NCI-H2171 treated with DMSO at 0.1 percent for 48 hours (cell line): Measurements from ENCODE around the gene INTS1.

ENCODE experiments used
- DNase-seq: peaks from one replicate; lab custom pipeline; 2025; lab: John Stamatoyannopoulos, UW

Gene INTS1

DNA sequence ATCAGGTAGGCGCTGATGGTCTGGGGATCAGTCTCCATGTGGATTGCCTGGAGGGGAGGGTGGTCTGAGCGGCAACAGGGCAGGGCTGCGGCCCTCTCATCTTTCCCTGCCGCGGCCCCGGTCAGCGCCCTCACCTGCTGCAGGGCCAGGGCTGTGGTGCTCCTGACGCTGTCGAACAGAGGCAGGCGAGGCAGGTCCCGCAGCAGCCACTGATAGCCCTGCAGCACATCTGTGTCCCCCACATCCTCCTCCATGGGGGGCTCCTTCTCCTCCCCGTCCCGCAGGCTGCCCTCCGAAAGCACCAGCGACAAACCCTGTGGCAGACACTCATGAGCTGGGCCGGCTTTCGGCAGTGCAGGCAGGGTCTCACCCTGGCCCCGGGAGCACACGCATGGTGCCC, 19.0 kb downstream of the INTS1 start:
- DNase-seq: no peak

DNA sequence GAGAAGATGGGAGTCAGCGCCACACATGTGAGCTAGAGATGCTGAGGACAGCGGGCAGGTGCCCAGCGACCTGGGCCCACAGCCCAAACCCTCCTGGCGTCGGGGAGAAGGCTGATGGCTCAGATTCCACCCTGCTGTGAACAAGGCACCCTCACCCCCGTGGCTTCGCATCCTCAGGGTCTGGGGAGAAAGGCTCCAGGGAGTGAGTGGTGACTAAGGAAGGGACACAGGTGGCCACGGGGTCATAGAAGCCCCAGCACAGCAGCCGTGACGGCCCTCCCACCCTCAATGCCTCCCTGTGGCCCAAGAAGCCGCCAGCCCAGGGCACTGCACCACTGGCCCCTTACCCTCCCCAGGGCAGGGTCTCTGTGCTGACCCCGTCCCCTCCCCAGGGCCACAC, 19.6 kb downstream of the INTS1 start:
- DNase-seq: no peak

DNA sequence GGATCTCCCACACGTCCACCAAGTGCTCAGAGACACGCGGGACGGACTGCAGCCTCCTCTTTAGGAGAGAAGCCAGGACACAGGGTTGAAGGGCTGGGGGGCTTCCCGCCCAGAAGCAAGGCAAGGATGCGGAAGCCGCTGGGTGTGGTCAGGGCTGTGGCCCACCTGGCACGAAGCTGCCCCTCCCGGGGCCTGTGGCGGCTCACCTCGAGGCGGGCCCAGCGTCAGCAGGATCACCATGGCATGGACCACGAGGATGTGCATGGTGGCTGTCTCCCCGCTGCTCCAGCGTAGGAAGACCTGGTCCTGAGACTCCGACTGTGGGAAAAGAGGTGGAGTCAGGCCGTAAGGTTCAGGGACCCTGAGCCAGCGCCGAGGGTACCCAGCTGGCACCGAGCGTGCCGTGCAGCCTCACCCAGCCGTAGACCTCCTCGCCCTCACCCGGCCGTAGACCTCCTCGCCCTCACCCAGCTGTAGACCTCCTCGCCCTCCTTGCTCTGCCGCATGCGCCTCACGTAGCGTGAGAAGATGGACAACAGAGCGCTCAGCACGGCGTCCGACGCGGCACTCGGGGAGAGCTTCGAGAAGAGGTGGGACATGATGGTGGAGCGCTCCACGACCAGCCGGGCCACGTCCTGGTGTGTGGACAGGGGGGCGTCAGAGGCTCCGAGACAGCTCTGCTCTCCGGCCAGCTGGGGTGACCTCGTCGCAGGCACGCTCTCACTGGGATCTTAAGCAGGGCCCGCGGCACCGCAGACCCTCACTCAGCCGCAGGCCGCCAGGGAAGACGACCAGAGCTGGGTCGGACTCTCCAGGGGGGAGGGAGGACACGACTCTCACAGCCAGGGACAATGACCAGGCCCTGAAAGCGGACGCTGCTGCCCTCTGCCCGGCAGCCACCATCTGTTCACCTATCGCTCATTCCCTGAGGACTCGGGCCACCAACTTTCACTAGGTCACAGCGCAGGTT, 20.4 kb downstream of the INTS1 start:
- DNase-seq: no peak

DNA sequence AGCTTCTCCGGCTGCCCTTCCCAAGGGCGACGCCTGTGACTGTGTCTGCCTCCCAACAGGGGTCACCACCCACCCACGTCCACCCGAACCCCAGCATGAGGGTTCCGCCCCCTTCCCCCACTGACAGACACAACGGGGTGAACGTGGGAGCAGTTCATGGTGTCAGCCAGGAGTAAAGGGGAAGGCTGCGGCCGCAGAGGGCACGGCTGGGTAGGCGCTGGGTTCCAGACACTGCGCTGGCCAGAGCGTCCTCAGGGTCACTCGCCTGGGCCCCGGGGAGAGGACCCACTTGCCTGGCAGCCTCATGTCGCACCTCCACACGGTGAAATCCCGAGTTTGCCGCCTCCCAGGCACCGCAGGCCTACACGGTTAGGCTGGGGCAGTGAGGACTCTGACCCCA, 21.1 kb downstream of the INTS1 start:
- DNase-seq: no peak

DNA sequence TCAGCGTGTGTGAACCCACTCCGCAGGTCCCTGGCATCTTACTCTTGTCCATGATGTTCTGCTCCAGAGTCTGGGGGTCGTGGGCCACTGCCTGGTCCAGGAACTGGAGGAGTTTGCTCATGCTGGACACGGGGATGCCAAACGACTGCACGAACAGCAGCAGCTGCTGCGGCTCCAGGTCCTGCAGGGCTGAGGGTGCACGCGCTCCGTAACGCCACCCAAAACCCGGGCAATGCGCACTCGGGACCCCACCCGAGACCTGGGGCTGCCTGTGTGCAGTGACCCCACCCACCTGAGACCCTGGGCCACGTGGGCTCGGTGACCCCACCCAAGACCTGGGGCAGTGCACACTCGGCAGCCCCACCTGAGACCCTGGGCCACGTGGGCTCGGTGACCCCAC, 22.9 kb downstream of the INTS1 start:
- no peak for DNase-seq

DNA sequence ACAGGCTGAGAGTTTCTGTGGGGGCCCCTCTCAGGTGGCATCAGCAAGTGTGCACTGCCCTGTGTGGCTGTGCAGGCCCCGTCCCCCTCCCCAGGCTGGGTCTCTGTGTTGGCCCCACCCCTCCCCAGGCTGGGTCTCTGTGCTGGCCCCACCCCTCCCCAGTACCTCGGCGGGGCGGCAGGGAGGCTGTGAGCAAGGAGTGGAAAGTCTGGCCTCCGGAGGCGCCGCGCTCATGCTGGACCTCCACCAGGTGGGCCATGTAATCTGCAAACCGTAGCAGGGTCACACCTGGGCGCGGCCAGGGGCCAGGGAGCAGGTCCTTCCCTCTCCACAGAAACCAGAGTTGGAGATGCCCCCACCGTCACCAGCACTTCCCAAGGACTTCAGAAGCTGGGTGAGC, 23.5 kb downstream of the INTS1 start:
- no peak for DNase-seq

DNA sequence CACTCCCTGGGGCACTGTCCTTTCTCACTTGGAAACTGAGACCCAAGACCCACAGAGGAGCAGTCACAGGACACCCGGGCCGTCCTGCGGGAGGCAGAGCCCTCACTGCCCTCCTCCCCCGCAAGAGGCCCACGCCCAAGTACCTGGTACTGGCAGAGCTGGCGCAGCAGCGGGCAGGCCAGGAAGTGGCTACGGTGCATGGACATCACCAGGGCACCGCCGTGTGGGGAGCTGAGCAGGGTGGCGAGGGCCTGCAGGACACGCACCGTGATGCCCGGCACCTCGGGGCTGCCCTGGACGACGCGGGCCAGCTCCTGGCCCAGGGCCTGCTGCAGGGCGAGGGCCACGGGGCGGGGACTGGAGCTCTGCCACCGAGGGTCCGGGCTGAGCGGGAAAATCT, 24.9 kb downstream of the INTS1 start:
- no peak for DNase-seq

DNA sequence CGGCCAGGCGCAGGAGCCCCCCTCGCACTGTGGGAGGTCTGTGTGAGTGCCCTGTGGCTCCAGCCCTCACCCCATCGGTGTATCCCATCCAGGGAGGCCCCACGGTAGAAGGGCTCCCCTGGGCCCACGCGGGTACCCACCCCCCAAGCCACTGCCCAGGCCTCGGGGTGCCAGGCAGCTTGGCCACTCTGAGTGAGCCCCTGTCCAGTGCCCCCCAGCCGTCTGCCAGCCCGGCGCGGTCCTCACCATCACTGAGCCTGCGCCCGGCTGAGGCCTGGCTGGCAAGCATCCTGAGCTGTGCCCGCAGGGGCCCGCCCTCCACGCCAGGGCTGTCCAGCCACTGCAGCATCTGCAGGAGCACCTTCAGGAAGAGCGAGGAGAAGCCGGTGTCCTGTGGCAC, 25.7 kb downstream of the INTS1 start:
- no peak for DNase-seq

DNA sequence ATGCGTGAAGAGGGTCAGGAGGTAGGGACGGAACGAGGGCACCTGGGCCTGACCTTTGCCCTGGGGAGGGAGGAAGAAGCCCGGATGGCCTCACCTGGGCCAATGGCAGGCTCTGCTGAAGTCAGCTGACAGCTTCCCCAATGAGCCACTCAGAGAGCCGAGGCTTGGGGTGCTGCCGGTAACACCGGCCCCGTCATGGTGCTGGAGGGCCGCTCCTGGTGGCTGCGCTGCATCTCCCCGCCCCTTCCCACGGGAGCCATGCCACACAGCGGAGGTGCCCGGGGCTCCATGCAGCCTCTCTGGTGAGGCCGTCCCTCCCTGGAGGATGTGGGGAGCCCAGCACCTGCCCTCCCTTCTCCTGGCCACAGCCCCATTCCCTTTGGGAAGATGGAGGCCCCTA, 27.3 kb downstream of the INTS1 start:
- DNase-seq: no peak

DNA sequence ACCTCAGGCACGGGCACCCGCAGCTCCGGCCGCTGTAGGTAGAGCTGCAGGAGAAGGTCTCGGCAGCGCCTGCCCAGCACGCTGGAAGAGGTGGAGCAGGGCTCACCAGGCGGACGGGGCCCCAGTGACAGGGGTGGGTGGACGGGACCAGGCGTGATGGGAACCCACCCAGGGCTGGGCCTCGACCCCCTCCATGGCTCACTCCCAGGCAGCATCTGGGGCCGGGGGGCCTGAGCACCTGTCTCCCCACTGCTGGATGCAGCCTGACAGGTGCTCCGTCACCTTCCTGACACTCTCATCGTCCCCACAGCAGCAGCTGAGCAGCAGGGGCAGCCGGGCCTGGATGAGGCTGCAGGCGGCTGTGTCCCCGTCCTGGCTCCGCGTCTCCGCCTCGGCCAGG, 28.2 kb downstream of the INTS1 start:
- no peak for DNase-seq

DNA sequence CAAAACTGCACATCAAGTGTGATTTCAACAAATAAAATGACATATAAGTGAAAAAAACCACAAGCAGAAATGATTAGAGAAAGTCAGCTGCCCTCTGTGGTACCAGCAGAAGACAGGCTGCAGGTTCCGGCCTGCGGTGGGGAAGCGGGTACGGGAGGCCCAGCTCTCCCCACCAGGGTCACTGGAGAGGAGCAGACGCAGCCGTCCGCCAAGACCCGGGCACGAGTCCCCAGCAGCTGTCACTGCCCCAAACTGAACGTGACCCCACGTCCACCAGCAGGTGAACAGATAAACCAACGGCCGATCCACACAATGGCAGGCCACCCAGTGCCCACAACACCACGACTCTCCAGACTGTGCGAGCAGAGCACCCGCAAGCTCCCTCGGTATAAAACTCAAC, 28.8 kb downstream of the INTS1 start:
- no peak for DNase-seq

DNA sequence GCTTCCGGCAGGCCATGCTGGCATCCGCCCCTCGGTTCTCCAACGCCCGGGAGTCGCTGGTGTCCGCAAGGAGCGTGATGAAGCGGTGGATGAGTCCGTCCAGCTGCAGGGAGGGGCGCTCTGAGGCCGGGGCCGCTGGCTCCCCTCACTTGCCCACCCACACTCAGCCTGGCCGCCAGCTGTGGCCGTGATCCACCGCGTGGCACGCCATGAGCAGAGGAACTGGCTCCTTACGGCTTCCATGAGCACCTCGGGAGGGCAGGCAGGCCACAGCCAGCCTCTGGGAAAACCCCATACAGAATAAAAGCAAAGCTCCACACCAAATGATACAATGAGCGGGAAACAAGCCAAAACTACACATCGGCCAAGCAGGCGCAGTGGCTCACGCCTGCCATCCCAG, 29.5 kb downstream of the INTS1 start:
- no peak for DNase-seq

DNA sequence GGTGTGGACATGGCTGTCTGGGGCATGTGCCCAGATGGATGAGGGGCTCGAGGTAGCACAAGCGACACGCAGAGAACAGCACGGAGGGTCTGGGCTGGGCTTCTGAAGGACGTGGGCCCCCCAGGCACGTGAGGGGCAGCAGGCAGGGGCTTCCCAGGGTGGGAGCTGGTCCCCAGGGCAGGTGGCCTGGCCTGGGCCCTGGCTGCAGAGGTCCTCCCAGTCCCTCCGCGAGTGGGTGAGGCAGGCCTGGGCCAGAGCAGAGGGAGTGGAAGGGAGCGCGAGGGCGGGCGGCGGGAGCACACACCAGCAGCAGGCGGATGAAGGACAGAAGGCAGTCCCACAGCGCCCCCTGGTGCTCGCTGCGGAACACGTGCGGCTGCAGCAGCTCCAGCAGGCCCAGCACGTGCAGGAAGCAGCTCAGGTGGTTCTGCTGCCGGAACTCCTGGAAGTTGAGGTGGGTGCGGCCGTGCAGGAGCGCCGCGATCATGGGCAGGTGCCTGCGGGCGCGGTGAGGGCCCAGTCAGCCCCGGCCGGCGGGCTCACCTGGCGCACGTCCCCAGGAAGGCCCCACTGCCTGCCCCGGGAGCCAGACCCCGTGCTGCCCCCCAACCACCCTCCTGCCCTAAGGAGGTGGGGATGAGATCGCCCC, 30.2 kb downstream of the INTS1 start:
- DNase-seq: peak; percentile 85

DNA sequence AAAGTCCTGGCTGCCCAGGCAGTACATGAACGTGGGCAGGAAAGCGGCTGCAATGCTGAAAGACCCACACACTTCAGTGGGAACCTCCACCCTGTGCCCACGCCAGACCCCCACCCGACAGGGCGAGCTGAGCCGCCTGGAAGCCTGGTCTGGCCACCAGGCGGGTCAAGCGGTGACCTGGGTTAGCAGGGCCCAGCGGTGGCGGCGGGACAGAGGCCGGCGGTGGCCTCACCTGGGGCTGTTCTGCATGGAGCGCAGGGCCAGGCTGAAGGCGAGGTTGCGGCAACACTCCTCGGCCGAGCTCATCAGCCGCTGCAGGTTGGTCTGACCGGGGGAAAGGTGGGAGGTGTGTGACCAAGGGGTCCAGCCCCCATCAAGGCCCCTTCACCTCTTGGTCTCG, 33.3 kb downstream of the INTS1 start:
- DNase-seq: no peak

DNA sequence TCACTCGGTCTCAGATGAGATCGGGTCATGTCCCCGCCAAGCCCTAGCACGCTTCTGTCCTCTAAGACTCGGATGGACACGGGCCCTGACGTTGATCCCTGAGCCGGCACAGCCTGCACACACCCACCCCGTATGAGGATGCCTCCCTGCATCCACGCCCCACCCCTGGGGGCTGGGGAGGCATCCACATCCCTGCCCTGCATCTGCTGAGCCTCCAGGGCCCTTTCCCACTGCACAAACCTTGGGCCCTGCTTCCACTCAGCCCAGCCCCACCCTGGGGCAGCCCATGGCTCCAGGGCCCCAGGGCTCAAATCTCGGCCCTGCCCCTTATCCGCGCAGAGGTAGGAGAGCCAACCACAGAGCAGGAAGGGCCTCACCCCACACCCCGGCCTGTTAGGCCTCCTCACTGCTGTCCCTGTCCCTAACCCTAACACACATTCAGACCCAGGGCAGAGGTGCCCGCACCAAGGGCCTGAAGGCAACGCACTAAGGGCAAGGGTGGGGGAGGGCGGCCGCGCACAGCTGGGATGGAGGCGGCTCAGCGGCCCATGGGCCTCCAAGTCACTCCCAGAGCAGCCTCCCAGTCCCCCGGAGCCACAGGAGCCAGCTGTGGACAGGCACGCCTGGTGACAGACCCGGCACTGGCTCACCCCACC, 35.4 kb downstream of the INTS1 start:
- no peak for DNase-seq

DNA sequence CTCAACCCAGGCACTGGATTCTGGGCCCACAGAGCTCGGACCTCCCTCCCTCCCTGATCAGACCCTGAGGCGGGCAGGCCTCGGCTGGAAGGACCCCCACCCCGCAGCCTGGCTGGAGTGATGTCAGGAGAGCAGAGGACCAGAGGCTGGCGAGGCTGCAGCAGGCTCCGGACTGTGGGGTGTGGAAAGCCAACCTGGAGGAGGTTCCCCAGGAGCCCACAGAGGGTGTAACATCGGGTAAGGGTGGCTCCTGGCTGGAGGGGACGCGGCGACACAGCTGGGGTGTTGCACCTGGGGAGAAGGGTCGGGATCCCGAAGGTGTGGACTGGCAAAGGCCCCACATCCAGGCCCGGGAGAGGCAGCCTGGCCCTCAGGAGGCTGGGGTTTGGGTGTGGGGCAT, 36.0 kb downstream of the INTS1 start:
- no peak for DNase-seq

DNA sequence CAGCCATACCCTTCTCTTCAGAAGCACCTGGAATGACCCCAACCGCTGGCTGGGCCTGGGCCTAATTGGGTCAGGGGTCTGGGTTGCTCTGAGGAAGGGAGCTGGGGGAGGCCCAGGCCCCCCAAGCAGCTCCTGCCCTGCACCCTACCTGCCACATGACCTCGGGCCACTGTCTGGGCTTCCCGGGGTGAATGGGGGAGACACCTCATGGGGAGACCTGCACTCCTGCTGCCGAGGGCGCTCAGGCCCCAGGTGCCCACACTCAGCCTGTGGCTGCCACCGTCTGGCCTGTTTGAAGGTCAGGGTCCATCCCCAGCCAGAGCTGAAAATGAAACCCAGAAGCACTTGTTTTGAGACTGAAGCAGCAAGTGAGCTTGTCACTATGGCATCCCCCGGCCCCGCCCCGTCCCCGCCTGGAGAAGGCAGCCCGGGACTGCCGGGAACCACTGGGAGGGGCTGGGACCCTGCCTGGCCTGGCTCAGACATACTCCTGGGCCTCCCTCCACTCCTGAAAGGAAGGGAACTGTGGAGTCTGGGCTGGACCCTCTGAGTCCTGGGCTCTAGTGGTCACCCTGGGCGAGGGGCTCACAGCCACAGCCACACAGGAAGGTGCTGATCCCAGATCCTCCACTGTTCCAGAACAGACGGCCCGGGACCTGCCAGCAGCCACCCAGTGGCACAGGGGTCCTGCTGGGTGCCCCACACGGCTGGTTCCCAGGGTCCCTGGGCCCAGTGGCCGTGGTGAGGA, 37.5 kb downstream of the INTS1 start:
- DNase-seq: no peak

DNA sequence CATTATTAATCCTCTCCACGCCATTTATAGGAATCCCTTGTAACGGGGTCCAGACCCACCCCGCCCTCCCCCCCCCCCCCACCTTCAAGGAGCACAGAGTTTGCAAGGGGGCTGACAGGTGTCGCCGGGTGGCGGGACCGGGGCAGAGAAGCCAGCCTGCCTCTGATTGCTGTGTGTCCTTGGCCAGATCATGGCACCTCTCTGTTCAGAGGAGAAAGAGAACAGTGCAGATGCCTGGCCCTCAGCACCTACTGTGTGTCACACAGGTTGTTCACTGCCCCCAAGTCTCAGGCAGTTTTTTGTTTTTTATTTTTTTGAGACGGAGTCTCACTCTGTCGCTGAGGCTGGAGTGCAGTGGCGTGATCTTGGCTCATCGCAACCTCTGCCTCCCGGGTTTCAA, 39.5 kb downstream of the INTS1 start:
- no peak for DNase-seq

DNA sequence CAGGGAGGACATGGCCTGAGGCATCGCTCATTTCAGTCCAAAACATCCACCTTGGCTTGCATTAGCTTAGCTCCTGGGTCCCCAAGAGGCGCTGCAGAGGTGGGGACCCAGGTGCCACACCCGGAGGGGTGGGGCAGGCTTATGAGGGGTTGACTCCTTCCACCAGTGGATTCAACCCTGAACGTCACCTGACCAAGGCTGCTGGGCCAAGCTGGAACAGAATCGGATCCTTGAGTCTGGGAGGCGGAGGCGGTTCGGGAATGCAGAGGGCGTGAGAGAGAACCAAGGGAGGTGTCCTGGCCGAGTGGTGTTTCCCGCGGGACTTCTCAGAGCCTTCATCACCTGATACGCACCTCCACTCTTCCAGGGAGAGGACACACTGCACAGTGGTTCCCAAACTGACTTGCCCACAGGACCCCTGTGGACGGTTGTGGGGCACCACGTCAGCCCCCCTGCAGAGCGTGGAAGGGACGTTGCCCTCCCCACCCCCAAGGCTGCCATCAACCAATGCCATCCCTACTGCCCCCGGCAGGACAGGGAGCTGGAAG, 40.4 kb downstream of the INTS1 start:
- no peak for DNase-seq

DNA sequence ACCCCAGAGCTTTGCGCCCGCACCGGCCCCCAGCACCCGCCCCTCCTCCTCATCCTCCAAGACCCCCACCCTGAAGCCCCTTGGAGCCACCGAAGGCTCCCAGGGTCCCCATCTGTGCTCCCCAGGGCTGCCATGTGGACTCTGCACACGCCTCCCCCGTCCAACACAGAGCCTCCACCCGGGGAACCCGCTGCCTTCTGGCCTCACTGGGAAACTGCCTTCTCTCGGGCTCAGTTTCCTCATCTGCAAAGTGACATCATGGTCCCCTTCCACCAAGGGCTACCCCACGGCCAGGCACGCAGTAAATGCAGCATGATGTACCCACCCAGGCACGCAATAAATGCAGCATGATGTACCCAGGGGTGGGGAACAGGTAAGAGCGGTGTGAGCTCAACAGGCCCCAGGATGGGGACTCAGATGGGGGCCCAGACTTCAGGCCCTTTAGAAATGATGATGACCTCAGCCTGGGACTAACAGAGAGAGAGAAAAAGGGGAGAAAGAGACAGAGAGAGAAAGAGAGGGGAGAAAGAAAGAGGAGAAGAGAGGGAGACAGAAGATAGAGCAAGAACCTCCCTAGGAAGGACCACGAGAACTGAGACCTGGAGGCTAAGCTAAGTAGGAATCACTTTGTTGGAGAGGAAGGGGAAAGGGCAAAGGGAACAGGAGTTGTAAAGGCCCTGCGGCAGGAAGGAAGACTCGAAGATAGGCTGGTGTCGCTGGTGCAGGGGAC, 42.4 kb downstream of the INTS1 start:
- DNase-seq: peak; percentile 20
